ENCODE data around the gene MIER1. TPM values are rescaled to one million over a fixed set of nuclear protein-coding genes. Genes with fewer than 3 reads are reported as not detected.

The MIER1 gene
- total RNA-seq, 1 experiment from 2014 or later: 31.7 TPM

DNA sequence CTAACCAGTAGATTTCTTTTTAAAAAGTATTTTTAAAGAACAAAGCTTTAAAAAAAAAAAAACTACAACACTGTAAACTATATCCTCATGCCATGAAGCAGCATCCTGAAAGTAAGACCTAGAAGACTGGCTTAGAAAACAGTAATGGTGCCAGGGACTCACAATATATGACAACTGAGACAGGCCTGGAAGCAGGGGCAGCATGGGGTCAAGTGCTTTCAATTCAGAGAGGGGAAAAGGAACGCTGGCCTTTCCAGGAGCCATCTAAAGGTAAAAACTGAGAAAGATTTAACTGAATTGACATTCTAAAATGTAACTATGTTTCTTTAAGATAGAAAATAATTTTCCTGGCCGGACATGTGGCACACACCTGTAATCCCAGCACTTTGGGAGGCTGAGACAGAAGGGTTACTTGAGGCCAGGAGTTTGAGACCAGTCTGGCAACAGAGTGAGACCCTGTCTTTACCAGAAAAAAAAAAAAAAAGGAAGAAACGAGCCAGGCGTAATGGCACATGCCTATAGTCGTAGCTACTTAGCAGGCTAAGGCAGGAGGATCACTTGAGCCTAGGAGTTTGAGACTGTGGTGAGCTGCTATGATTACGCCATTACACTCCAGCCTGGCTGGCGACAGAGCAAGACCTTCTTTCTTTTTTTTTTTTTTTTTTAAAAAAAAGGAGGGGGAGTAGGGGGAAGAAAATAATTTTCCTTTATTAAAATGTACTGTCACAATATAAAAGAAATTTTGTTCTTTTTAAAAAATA lies 75.0 kb downstream of the MIER1 start:
- no peak for DNase-seq
- Histone ChIP-seq H3K36me3 (replicated peaks; ENCODE audit: control insufficient read depth, insufficient read depth, low read length) (no peaks in the 10 kb centered on the region), H3K4me3 (ENCODE audit: insufficient read depth, low read depth, low read length) (no peak overlapping the region), H3K27me3 (ENCODE audit: control insufficient read depth, insufficient read depth, low read length) (no peaks in the 10 kb centered on the region)

DNA sequence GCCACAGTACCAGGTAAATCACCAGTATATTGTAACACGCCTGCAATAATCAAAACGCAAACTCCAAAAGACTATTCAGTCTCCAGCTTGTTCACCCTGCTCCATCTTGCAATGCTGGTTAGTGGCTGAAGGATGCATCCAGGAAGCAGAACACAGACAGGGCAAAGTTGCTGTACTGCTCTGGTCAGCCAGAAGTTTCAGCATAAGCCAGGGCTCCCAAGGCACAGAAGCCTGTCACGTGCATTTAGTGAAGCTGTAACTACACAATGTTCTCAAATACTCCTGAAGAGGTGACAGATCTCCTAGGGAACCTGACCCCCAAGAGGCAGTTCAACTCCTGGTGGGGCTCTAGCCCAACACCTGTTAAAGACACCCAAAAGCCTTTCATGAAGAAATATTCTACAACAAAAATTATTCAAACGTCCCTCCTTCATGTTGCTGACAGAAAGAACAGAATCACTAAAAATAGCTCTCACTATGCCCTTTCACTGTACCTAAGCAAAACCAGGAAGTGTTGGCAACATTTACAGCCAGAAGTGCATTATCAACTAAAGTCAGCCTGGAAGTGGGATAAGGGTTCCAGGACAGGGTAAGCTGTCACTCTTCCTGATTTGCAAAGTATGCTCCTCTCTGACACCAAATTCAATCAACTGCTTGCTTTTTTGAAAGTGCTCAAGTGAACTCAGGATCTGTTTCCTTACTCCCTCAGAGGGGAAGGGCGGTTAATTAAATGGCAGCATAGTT lies 77.1 kb downstream of the MIER1 start:
- Histone ChIP-seq H3K36me3 (replicated peaks; ENCODE audit: control insufficient read depth, insufficient read depth, low read length) (no peaks in the 10 kb centered on the region), H3K27me3 (ENCODE audit: control insufficient read depth, insufficient read depth, low read length) (no peaks in the 10 kb centered on the region), H3K4me3 (ENCODE audit: insufficient read depth, low read depth, low read length) (no peak overlapping the region)
- no peak for DNase-seq

DNA sequence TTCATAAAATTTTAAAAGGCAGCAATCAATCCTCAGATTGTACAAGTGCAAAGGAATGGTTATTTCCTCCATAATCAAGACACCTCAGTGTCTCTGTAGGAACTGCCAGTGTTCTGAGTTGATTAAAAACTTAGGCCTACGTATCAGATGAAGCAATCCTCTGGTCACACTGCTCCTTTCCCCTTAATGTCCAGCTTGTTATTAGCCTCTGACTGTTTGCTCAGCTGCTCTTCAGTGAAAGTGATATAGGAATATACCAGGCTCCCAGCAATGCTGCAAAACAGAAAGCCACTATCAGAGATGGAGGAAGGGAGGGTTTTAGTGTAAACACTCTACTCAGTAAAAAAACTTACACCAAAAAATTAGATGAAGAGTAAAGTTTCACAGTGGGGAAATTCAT lies 79.4 kb downstream of the MIER1 start:
- no peak for DNase-seq
- H3K27me3 ChIP-seq (ENCODE audit: control insufficient read depth, insufficient read depth, low read length): no peaks in the 10 kb centered on the region
- H3K4me3 ChIP-seq (ENCODE audit: insufficient read depth, low read depth, low read length): no peak overlapping the region
- no peaks in the 10 kb centered on the region for H3K36me3 ChIP-seq (replicated peaks; ENCODE audit: control insufficient read depth, insufficient read depth, low read length)

DNA sequence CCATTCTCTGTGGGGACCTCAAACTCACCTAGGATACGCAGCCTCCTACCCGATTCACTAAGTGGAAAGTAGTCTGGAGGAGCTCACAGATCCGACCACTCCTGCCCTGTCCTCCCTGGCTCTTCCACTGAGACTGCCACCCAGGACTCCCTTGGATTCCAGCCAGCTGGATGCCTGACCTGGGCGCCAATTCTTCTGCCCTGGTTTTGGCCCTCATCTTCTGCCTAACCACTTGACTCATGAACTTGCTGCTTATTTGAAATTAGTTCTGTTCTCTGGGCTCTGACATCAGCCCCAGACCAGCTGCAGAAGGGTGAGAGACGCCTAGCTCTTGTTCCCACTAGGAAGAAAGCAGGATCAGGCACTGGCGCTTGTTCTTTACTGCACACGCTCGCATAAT lies 80.3 kb downstream of the MIER1 start:
- H3K36me3 ChIP-seq (replicated peaks; ENCODE audit: control insufficient read depth, insufficient read depth, low read length): no peaks in the 10 kb centered on the region
- no peak overlapping the region for H3K4me3 ChIP-seq (ENCODE audit: insufficient read depth, low read depth, low read length)
- H3K27me3 ChIP-seq (ENCODE audit: control insufficient read depth, insufficient read depth, low read length): no peaks in the 10 kb centered on the region
- DNase-seq: no peak

DNA sequence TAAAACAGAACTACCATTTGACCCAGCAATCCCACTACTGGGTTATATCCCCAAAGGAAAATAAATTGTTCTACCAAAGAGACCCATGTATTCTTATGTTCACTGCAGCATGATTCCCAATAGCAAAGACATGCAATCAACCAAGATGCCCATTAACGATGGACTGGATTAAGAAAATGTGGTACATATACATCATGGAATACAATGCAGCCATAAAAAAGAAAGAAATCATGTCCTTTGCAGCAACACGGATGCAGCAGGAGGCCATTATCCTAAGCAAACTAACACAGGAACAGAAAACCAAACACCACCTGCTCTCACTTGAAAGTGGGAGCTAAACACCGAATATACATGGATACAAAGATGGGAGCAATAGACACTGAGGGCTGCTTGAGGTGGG lies 85.0 kb downstream of the MIER1 start:
- Histone ChIP-seq H3K4me3 (ENCODE audit: insufficient read depth, low read depth, low read length) (no peak overlapping the region), H3K36me3 (replicated peaks; ENCODE audit: control insufficient read depth, insufficient read depth, low read length) (no peaks in the 10 kb centered on the region), H3K27me3 (ENCODE audit: control insufficient read depth, insufficient read depth, low read length) (no peaks in the 10 kb centered on the region)
- no peak for DNase-seq

DNA sequence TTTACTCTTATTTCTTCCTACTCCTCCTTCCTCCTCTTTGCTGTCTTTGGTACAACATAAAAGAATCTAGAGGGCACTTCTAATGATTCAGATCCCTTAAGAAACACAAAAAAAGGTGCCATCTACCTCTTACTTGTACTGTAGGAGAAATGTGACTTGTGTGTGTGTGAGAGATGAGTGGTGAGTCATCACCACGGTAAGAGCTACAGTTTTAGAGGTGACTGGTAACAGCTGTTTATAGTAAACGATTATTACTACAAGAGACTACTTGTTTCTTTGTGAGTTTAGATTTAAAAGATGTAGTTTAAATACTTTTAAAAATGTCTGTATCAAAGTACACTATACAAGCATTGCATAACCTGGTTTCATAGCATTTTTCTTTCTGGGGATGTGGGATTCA lies 88.8 kb downstream of the MIER1 start:
- no peaks in the 10 kb centered on the region for H3K36me3 ChIP-seq (replicated peaks; ENCODE audit: control insufficient read depth, insufficient read depth, low read length)
- H3K27me3 ChIP-seq (ENCODE audit: control insufficient read depth, insufficient read depth, low read length): no peaks in the 10 kb centered on the region
- H3K4me3 ChIP-seq (ENCODE audit: insufficient read depth, low read depth, low read length): no peak overlapping the region
- no peak for DNase-seq

DNA sequence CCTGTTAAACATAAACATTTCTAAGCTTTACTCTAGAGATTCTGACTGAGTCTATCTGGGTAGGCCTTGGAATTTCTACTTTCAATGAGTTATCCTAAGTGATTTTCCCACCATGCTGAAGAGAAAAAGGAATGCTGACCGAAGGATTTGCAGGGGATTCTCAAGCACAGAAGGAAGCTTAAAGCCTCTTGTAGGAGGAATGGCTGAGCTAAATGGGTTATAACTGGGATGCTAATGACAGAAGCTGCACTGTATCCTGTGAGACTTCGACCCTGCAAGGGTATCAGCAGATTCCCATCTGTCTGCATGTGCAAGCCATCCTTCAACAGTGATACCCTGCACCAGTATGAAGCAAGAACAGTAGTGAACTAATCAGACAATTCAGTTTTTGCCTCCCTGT lies 93.8 kb downstream of the MIER1 start:
- Histone ChIP-seq H3K4me3 (ENCODE audit: insufficient read depth, low read depth, low read length) (no peak overlapping the region), H3K27me3 (ENCODE audit: control insufficient read depth, insufficient read depth, low read length) (peaks cover 6% of the 10 kb centered on the region), H3K36me3 (replicated peaks; ENCODE audit: control insufficient read depth, insufficient read depth, low read length) (no peaks in the 10 kb centered on the region)
- no peak for DNase-seq

DNA sequence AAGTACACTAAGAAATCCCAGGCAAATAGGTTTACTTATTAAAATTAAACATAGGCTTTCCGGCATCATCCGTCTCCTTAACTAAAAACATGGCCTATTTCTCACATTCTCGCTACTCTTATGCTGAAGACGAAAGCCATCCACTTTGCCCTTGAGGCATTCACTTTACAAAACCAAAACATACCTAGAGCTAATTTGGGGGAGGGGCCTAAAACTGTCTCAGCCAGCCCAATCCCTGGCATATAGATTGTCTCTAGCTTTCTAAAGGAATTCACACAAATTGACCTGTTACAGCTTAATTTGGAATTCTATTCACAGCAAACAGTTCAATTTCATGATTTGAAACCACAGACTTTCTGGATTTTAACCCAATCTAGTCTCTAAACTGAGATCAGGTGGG lies 94.3 kb downstream of the MIER1 start:
- H3K27me3 ChIP-seq (ENCODE audit: control insufficient read depth, insufficient read depth, low read length): peaks cover 6% of the 10 kb centered on the region
- no peak overlapping the region for H3K4me3 ChIP-seq (ENCODE audit: insufficient read depth, low read depth, low read length)
- H3K36me3 ChIP-seq (replicated peaks; ENCODE audit: control insufficient read depth, insufficient read depth, low read length): no peaks in the 10 kb centered on the region
- DNase-seq: no peak

DNA sequence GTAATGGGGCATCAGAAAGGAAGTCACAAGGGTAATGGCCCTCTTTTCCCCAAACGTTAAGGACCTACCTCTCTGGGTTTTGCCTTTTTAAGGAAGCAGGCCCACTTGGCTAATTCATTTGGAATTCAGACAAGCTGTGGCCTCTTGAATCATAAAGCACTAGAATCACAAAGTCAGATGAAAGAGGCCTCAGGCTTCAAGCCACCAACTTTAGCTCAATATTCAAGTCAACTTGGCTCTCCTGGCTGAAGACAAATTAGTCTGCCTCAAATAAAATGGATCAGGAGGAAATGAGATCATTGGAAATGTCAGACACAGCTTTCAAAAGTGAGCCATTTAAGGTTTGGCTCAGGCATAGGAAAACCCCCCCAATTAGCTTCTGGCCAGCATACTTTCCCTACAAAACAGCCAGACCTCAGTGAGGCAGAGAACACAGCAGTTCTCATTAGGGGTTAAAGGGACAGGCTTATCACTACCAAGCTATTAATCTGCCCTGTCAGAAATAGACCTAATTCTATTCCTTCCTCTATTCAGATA lies 94.9 kb downstream of the MIER1 start:
- Histone ChIP-seq H3K4me3 (ENCODE audit: insufficient read depth, low read depth, low read length) (no peak overlapping the region), H3K36me3 (replicated peaks; ENCODE audit: control insufficient read depth, insufficient read depth, low read length) (no peaks in the 10 kb centered on the region)
- no peak for DNase-seq

DNA sequence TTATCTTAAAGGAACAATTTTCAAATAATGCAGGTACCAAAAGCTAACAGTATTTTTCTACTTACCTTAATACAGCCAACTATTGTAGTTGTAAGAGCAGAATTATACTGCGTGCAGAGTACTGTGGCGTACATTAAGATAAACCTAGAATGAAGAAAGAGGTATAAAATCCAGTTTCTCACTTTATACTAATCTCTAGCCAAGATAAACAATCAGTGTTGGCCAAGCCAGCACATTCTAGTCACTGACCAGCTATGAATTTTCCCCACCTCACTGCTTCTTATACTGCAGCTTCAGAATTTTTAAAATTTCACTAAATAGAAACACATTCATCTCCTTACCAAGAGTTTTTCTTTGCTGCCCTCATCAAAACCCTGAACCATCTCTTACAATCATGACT lies 95.5 kb downstream of the MIER1 start:
- Histone ChIP-seq H3K4me3 (ENCODE audit: insufficient read depth, low read depth, low read length) (no peak overlapping the region), H3K36me3 (replicated peaks; ENCODE audit: control insufficient read depth, insufficient read depth, low read length) (no peaks in the 10 kb centered on the region), H3K27me3 (ENCODE audit: control insufficient read depth, insufficient read depth, low read length) (peaks cover 6% of the 10 kb centered on the region)
- DNase-seq: no peak

More for the DNA sequence above, 94.9 kb downstream of the MIER1 start:
- H3K27me3 ChIP-seq (ENCODE audit: control insufficient read depth, insufficient read depth, low read length): peaks cover 6% of the 10 kb centered on the region

DNA sequence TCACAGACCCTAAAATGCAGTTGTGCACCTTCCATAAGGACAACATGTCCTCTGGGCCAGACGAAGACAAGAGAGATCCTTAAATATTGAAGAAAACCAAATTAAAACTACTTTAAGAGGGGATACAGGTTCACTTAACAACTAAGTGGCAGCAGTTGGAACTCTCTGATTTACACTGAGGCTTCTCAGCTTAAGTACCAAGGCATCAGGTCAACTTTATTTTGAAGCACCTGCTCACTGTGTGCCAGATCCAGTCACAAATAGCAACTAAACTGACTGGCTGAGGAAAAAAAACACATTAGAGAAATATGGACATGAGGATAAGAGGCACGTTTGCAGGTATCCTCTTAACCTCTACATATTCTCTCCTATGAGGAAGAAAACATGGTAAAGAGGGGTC lies 96.0 kb downstream of the MIER1 start:
- Histone ChIP-seq H3K36me3 (replicated peaks; ENCODE audit: control insufficient read depth, insufficient read depth, low read length) (no peaks in the 10 kb centered on the region), H3K4me3 (ENCODE audit: insufficient read depth, low read depth, low read length) (no peak overlapping the region), H3K27me3 (ENCODE audit: control insufficient read depth, insufficient read depth, low read length) (peaks cover 6% of the 10 kb centered on the region)
- no peak for DNase-seq

DNA sequence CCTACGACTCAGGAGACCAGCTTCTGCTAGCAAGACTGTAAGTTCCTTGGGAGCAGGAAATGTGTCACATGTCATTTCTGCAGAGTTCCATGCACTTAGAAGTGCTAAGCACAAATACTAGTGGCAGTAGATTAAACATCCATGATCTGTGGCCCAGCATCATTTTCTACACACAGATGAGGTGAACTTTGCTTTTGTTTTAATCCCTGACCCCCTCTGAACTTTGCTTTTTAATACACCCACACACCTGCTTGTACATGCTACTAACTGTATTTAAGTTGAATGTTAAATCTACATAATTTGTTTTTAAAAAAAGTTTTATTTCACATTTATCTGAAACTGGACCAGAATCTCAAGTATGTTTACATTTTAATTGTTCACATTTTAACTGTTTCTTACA lies 104.7 kb downstream of the MIER1 start:
- DNase-seq: no peak
- H3K27me3 ChIP-seq (ENCODE audit: control insufficient read depth, insufficient read depth, low read length): no peaks in the 10 kb centered on the region

DNA sequence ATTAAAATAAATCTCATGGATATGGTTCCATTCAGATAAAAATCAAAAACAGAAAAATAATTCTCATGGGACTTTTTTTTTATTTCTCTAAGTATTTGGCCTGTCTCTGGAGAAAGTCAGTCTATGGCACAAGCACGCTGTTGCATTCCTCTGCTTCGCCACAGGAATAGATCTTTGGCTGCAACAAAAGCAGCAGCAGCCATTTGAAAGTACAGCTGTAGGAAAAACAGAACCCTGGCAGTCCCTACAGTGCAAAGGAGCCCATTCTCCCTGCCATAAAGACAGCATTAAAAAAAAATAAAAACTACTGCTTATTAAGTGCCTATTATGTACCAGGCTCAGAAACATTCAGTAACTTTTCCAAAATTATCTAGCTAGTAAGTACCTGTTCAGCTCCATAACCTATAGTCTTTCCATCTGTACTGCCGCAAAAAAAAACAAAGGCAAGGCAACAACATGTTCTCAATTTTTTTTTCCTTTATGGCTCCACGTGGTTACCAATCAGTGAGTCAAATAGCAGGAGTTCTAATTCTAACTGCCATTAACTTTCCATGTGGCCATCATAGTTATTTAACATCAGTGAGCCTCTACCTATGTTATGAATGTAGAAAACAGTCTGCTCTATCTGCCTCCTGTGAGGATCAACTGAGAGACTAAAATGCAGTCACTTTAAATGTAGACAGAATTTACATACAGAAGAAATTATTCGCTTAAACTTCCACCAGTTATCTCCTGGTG lies 106.5 kb downstream of the MIER1 start:
- no peak for DNase-seq
- Histone ChIP-seq H3K4me3 (ENCODE audit: insufficient read depth, low read depth, low read length) (no peak overlapping the region), H3K36me3 (replicated peaks; ENCODE audit: control insufficient read depth, insufficient read depth, low read length) (no peaks in the 10 kb centered on the region), H3K27me3 (ENCODE audit: control insufficient read depth, insufficient read depth, low read length) (no peaks in the 10 kb centered on the region)

More for the DNA sequence above, 104.7 kb downstream of the MIER1 start:
- H3K4me3 ChIP-seq (ENCODE audit: insufficient read depth, low read depth, low read length): no peak overlapping the region
- no peaks in the 10 kb centered on the region for H3K36me3 ChIP-seq (replicated peaks; ENCODE audit: control insufficient read depth, insufficient read depth, low read length)

DNA sequence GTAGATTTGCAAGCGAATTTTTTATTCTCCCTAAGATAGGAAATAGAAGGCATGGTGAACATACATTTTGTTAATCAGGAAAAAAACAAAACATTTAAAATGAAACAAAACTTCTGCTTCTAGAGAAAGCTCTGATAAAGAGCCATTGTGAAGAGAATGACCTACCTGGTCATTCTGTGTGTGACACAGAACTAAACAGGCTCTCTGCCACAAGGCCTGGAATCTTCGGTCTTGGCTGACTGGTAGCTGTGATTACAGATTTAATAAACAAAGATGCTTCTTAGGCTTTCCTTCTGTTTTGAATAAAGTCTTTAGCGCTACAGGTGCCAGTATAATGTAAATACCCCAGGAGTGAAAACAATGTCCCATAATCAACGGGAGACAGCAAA lies 107.1 kb downstream of the MIER1 start:
- no peaks in the 10 kb centered on the region for H3K36me3 ChIP-seq (replicated peaks; ENCODE audit: control insufficient read depth, insufficient read depth, low read length)
- no peaks in the 10 kb centered on the region for H3K27me3 ChIP-seq (ENCODE audit: control insufficient read depth, insufficient read depth, low read length)
- no peak overlapping the region for H3K4me3 ChIP-seq (ENCODE audit: insufficient read depth, low read depth, low read length)
- no peak for DNase-seq
